ENCODE results near the gene SCGB1D2.

The SCGB1D2 gene

DNA sequence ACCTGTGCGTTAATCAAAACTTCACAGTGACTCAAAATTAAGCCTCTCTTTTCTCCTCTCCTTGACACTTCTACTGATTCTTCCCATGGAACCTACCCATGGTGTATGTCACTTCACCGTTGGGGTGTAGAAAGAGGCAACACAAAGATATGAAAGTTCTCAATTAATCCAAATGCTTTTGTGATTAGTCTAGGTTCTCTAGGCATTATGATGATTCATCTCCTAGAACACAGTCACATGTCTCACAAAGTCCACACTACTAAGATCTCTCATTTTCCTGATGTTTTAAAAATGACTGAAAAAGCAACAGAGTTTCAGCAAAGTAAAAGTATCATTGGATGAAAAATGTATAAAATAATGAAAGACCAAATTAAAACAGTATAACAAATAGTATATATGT lies 14.2 kb downstream of the SCGB1D2 start:
- peak; percentile 32 for DNase-seq (ENCODE audit: low read depth)
- TF ChIP-seq, protein P1, sequence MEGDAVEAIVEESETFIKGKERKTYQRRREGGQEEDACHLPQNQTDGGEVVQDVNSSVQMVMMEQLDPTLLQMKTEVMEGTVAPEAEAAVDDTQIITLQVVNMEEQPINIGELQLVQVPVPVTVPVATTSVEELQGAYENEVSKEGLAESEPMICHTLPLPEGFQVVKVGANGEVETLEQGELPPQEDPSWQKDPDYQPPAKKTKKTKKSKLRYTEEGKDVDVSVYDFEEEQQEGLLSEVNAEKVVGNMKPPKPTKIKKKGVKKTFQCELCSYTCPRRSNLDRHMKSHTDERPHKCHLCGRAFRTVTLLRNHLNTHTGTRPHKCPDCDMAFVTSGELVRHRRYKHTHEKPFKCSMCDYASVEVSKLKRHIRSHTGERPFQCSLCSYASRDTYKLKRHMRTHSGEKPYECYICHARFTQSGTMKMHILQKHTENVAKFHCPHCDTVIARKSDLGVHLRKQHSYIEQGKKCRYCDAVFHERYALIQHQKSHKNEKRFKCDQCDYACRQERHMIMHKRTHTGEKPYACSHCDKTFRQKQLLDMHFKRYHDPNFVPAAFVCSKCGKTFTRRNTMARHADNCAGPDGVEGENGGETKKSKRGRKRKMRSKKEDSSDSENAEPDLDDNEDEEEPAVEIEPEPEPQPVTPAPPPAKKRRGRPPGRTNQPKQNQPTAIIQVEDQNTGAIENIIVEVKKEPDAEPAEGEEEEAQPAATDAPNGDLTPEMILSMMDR (IDR thresholded peaks at IDR 0.05; ENCODE audit: insufficient read depth, low read depth, low read length, missing control alignments), result no peak
- no peak overlapping the region for H3K4me3 ChIP-seq (ENCODE audit: low read length)

DNA sequence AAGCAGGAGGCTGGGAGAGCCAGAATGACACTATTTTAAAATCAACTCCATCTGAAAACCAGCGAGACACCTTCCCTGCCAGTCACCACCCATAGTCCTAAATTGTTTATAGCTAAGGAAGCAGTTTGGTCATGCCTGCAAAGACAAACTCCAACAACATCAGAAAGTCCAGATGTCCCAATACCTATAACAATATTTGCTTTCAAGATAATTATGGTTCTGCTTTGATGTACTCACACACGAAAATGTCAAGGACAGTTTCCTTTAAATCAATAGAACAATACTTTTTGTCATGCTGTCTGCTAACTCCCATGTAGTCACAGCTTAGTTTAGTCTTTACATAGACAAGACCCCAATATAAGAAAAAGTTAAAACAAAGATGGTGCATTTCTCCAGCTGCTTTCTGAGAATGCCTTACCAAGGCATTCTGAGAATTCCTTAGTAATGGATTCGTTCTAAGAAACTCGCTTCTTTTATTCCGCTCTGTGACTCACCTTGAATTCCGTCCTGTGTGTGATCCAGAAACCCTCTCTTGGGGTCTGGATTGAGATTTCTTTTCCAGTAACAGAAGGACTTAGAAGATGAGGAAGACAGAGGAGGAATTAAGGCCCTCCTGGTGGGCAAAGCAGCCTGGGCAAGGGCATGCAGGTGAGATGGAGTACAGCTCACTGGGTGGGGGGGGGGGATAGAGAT lies 18.4 kb downstream of the SCGB1D2 start:
- DNase-seq (ENCODE audit: low read depth), result no peak
- H3K4me3 ChIP-seq (ENCODE audit: low read length), result no peak overlapping the region
- TF ChIP-seq, protein P1 (IDR thresholded peaks at IDR 0.05; ENCODE audit: insufficient read depth, low read depth, low read length, missing control alignments), result no peak

- TF ChIP-seq, protein P1 (IDR thresholded peaks at IDR 0.05; ENCODE audit: insufficient read depth, low read depth, low read length, missing control alignments), result no peak
- peak; percentile 41 for DNase-seq (ENCODE audit: low read depth)
- H3K4me3 ChIP-seq (ENCODE audit: low read length), result no peak overlapping the region
Measured at GRCh38 chr11:62264004-62264403, 22.0 kb downstream of the SCGB1D2 start.

GRCh38 chr11:62266558-62266957 lies 24.5 kb downstream of the SCGB1D2 start:
- no peak overlapping the region for H3K4me3 ChIP-seq (ENCODE audit: low read length)
- peak; percentile 73 for DNase-seq (ENCODE audit: low read depth)
- TF ChIP-seq, protein P1 (IDR thresholded peaks at IDR 0.05; ENCODE audit: insufficient read depth, low read depth, low read length, missing control alignments), result no peak

GRCh38 chr11:62267050-62267449 lies 25.0 kb downstream of the SCGB1D2 start:
- DNase-seq (ENCODE audit: low read depth), result no peak
- H3K4me3 ChIP-seq (ENCODE audit: low read length), result no peak overlapping the region
- TF ChIP-seq, protein P1 (IDR thresholded peaks at IDR 0.05; ENCODE audit: insufficient read depth, low read depth, low read length, missing control alignments), result no peak

- no peak overlapping the region for H3K4me3 ChIP-seq (ENCODE audit: low read length)
- DNase-seq (ENCODE audit: low read depth), result peak; percentile 28
- TF ChIP-seq, protein P1 (IDR thresholded peaks at IDR 0.05; ENCODE audit: insufficient read depth, low read depth, low read length, missing control alignments), result no peak
Measured at GRCh38 chr11:62267576-62267975, 25.5 kb downstream of the SCGB1D2 start.
